Eye (tissue), 1 donor: ENCODE measurements around the gene TMEM259.

Experiments
- DNase-seq: peaks from one replicate; pipeline ENCODE4 v3.0.0-alpha.2; 2015

TMEM259 gene

GRCh38 chr19:1000591-1001537 lies 20.1 kb downstream of the TMEM259 start:
- no peak for DNase-seq

GRCh38 chr19:1000095-1000494 lies 20.8 kb downstream of the TMEM259 start, which contains the start of gene GRIN3B:
Gene GRIN3B, plus strand, starts transcription at chr19:1000419. Its CDS starts 19 bp downstream, at chr19:1000438.
- peak; percentile 72 for DNase-seq

GRCh38 chr19:999379-999719 lies 21.6 kb downstream of the TMEM259 start:
- no peak for DNase-seq

- no peak for DNase-seq
These were observed 22.9 kb downstream of the TMEM259 start for GRCh38 chr19:998064-998463.

GRCh38 chr19:996051-996838 lies 24.7 kb downstream of the TMEM259 start:
- peak; percentile 71 for DNase-seq

GRCh38 chr19:995051-995827 lies 25.7 kb downstream of the TMEM259 start:
- DNase-seq: no peak

GRCh38 chr19:994516-994915 lies 26.4 kb downstream of the TMEM259 start:
- DNase-seq: no peak

- DNase-seq: no peak
These were observed 27.0 kb downstream of the TMEM259 start for GRCh38 chr19:993831-994393.

GRCh38 chr19:993361-993830 lies 27.5 kb downstream of the TMEM259 start:
- no peak for DNase-seq

DNA sequence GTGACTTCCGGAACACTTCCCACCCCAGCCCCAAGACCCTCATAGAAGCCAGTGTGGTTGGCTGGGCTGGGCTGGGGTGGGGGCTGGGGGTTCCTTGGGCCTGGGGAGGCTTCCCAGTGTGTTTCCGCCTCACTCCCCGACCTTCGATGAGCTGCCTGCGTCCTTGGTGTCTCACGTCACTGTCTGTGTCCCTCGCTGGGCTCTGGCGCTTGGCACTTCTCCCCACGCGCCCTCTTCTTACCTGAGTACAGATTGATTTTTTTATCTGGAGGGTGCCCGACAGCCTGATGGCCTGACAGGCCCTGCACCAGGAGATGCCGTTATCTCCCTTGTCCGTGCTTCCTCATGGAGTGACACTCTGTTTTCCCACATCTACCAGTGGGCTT lies 28.3 kb downstream of the TMEM259 start:
- DNase-seq: no peak

GRCh38 chr19:991932-992669 lies 28.8 kb downstream of the TMEM259 start:
- no peak for DNase-seq

DNA sequence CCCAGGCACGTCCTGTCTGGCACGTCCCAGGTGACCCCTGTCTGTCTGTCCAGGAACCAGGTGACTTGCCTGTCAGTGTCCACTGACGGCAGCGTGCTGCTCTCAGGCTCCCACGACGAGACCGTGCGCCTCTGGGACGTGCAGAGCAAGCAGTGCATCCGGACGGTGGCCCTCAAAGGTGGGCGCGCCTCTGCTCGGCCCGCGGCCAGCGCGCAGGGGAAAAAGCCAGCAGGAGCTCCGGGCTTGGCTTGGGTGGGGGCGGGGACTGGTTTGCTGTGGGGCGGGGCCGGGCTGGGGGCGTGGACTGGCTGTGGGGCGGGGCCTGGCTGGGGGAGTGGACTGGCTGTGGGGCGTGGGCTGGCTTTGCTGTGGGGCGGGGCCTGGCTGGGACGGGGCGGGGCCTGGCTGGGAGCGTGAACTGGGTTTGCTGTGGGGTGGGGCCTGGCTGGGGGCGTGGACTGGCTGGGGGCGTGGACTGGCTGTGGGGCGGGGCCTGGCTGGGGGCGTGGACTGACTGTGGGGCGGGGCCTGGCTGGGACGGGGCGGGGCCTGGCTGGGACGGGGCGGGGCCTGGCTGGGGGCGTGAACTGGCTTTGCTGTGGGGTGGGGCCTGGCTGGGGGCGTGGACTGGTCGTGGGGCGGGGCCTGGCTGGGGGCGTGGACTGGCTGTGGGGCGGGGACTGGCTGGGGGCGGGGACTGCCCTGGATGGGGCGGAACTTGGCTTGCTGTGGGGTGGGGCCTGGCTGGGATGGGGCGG lies 29.6 kb downstream of the TMEM259 start:
- no peak for DNase-seq

- no peak for DNase-seq
These were observed 30.2 kb downstream of the TMEM259 start for GRCh38 chr19:990746-991145.

DNA sequence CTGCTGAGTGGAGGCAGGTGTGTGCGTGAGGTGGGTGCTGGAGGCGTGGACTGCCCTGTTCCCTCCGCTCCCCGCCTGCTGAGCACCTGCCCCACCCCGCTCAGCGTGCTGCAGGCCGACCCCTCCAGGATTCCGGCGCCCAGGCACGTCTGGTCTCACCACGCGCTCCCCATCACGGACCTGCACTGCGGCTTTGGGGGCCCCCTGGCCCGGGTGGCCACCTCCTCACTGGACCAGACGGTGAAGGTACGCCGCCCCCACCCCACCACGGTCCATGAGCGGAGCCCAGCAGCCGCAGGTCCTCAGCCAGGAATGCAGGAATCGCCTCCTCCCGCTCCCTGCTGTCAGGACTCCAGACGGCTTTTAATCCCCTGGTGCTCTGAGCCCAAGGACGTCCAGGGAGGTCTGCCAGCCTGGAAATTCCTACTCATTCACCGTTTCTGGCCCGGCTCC lies 30.8 kb downstream of the TMEM259 start:
- no peak for DNase-seq

DNA sequence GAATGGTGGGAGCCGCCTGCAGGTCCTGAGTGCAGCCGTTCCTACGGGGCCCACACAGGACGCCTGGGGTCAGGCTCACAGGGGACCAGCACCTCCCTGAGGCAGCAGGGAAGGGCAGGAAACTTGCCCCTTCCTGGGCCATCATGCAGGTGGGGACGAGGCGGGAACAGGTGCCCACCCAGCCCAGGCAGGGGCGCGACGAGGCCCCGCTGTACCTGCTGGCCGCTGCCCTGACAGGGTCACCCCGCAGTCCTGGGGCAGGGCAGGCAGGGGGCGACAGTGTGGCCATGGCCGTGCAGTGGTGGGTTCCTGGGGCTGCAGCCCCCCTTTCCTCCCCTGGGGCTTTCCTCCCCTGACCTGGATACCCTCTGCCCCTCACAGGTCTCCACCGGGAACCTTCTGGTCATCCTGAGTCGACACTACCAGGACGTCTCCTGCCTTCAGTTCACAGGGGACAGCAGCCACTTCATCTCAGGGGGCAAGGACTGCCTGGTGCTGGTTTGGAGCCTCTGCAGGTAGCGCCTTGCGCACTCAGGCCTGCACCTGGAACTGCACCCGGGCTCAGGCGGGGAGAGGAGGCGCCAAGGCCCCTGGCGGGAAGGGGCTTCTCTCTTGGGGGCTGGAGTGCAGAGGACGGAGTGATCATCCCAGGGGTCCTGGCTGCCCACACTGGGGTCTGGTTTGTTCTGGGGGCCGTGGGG lies 31.4 kb downstream of the TMEM259 start:
- no peak for DNase-seq

GRCh38 chr19:988510-988909 lies 32.4 kb downstream of the TMEM259 start:
- no peak for DNase-seq

DNA sequence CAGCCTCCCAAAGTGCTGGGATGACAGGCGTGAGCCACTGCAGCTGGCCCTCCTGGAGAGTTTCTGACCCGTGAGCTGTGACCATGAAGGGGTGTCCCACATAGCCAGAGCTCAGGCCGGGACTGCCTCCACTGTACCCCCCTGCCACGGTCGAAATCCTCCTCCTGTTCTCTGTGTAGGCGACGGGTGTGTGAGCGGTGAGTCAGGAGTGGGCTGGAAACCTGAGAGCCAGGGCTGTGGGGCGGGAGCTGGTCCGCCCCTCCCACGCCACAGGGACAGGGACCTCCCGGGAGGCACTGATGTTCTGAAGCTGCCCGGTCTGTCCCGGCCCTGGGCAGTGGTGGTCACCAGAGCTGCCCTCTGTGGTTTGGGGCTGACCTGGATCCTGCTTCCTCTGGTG lies 32.8 kb downstream of the TMEM259 start:
- no peak for DNase-seq

DNA sequence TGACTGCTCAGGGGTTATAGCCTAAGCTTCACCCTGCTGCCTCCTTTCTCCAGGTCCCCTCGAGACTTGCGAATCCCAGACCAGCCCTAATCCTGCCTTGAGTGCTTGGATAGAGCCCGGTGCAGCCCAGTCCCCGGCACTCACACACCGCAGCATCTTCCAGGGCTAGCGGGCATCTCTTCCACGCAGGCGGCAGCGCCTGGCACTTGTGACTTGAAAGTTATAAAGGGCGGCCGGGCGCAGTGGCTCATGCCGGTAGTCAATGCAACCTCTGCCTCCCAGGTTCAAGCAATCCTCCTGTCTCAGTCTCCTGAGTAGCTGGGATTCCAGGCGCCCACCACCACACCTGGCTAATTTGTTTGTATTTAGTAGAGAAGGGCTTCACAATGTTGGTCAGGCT lies 34.8 kb downstream of the TMEM259 start:
- no peak for DNase-seq

- DNase-seq: peak; percentile 97
These were observed 36.6 kb downstream of the TMEM259 start, which contains the start of gene WDR18 for GRCh38 chr19:984165-984967. Gene WDR18, plus strand, starts transcription at chr19:984345. Its CDS starts 9 bp downstream, at chr19:984354.
